Panc1 (cell line): Measurements from ENCODE around the gene CNTRL.

Source experiments
- CTCF ChIP-seq: fragments of 450-650 bp; IDR thresholded peaks from 2 replicates; pipeline ENCODE4 v1.5.1; 2017; ENCODE audit warnings: mild to moderate bottlenecking
- POLR2AphosphoS5 ChIP-seq: IDR thresholded peaks from 2 replicates; pipeline ENCODE4 v1.6.1; 2012; ENCODE audit warnings: mild to moderate bottlenecking, low read depth, low read length, moderate library complexity

- TF ChIP-seq CTCF (no peak), POLR2AphosphoS5 (no peak)
Measured at GRCh38 chr9:121204611-121205010, 129.9 kb downstream of the CNTRL start.
